GM18951 (cell line): ENCODE measurements around the gene MAGEL2.

ENCODE experiments used
- POLR2A ChIP-seq: IDR thresholded peaks from 4 replicates; pipeline ENCODE4 v1.6.1; 2011; ENCODE audit warnings: mild to moderate bottlenecking; ENCODE audit not compliant: insufficient read length, insufficient read depth; ENCODE audit errors: extremely low read depth
- in situ Hi-C: fragments of 300-500 bp; cut with MboI; formaldehyde crosslinking; loops from one replicate; pipeline ENCODE4 v1.12.0; 2022; ENCODE audit warnings: low sequenced_read_pairs, mixed read lengths, inconsistent platforms; ENCODE audit not compliant: unreplicated experiment

The MAGEL2 gene

DNA sequence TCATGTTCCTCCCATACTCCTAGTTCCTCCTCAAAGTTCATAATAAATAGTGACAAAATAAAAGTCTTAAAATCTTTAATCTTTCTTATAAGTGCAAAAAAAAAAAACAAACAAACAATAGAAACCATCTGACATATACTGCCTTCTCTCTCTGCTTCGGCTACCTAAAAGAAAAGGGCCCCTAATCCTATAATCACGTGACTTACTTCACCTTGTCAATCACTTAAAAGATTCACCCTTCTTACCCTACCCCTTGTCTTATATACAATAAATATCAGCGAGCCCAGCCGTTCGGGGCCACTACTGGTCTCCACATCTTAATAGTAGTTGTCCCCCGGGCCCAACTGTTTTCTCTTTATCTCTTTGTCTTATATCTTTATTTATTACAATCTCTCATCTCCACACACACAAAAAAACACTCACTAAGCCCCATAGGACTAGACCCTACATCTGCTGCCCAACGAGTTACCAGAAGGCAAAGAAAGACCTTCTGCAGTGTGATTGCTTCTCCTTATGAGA lies 53.4 kb downstream of the MAGEL2 start:
- no peak for TF ChIP-seq POLR2A
- in situ Hi-C loops, result no loop called here
